Stomach smooth muscle (tissue), 2 donors: Measurements from ENCODE around the gene ATXN1.
A peak's percentile ranks its signal among the peaks of the same experiment; 100 is the strongest.
"Not testable (repeated sequence)": the region's sequence is repeated elsewhere in the genome, so short reads cannot be mapped to it uniquely, and the experiment has no call there.

Source experiments
- H3K27ac ChIP-seq: one replicate; pipeline ENCODE4 v1.7.0; 2013; ENCODE audit warnings: mild to moderate bottlenecking, low read length, inconsistent platforms
- H3K27me3 ChIP-seq, 2 donors: one replicate each; pipeline ENCODE4 v1.7.0; 2013; ENCODE audit warnings: low read length in 2 of 2; ENCODE audit not compliant: insufficient read depth in 2 of 2, control insufficient read depth in 1 of 2
- H3K36me3 ChIP-seq, 2 donors: one replicate each; pipeline ENCODE4 v1.7.0; 2013; ENCODE audit warnings: low read length in 2 of 2; ENCODE audit not compliant: control insufficient read depth in 2 of 2, insufficient read depth in 2 of 2
- H3K4me1 ChIP-seq: one replicate; pipeline ENCODE4 v1.7.0; 2013; ENCODE audit warnings: low read length; ENCODE audit not compliant: control insufficient read depth, insufficient read depth
- H3K4me3 ChIP-seq, 2 donors: one replicate each; pipeline ENCODE4 v1.7.0; 2013; ENCODE audit warnings: low read length in 2 of 2
- H3K9ac ChIP-seq, 2 donors: one replicate each; pipeline ENCODE4 v1.7.0; 2013; ENCODE audit warnings: low read length in 2 of 2, mild to moderate bottlenecking in 1 of 2
- H3K9me3 ChIP-seq, 2 donors: one replicate each; pipeline ENCODE4 v1.7.0; 2013; ENCODE audit warnings: low read length in 2 of 2; ENCODE audit not compliant: control insufficient read depth in 2 of 2
- donor health status: healthy.
- donor health status: Pancreatic carcinoma.

Gene ATXN1

GRCh38 chr6:16259604-16260003, 501.7 kb downstream of the ATXN1 start:
- not testable (repeated sequence) for H3K36me3 ChIP-seq, H3K27me3 ChIP-seq
- H3K4me1 ChIP-seq: peaks cover 12% of the 10 kb centered on the region

DNA sequence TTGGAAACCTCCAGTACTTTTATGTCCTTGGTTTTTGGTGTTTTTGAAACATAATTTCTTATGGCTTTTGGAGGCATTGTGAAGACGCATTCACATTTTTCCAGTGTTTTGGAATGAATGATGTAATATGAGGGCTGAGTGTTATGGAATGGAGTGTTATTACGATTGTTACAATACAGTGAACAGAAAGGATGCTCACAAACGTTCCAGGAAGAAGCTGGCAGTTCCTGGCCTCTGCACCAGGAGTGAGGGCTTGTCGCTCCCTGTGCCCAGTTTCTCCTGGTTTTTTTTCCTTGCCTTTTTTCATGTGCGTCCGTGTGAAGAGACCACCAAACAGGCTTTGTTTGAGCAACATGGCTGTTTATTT, 502.6 kb downstream of the ATXN1 start:
- H3K4me1 ChIP-seq: peaks cover 12% of the 10 kb centered on the region
- no peak overlapping the region for H3K4me3 ChIP-seq
- peak overlapping the region; percentile 80 for H3K27ac ChIP-seq
- peaks cover 0 to 6% of the 10 kb centered on the region in 2 donors for H3K36me3 ChIP-seq
- H3K27me3 ChIP-seq: no peaks in the 10 kb centered on the region
- peak overlapping the region in 1 of 2 donors; percentile 13 for H3K9ac ChIP-seq
- H3K9me3 ChIP-seq: no peaks in the 10 kb centered on the region

More at GRCh38 chr6:16259604-16260003, 501.7 kb downstream of the ATXN1 start:
- not testable (repeated sequence) for H3K27ac ChIP-seq, H3K4me3 ChIP-seq, H3K9me3 ChIP-seq, H3K9ac ChIP-seq

DNA sequence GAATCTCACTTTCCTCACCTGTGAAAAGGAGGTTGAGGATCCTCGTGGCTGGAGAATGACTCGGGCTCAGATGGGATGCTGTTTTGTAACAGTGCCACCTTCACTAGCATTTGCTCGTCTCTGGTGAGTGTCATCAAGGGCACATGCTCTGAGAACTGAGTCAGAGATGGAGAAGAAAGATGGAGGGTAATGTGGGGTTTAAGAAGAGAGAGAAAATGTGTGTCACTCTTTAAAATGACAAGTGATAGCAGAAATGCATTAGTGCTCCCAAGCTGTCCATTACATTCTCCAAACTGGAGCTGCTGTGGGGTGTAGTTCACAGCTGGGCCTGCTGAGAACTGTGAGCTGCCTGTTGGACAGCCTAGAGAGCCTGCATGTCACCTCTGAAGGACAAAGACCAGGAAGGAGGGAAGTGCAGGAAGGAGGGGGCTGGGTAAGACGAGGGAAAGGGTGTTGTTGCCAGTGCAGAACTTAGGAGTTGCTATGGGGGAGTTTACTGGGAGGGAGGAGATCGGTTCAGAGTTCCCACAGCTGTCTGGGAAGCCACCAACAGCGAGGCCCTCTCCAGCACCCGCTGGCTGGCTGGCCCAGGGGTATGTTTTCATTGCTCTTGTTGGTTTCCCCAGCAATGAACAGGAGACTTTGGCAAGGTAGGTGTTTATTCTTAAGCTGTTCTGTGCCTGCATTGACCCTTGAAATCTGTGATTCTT, 503.1 kb downstream of the ATXN1 start:
- peak overlapping the region; percentile 80 for H3K27ac ChIP-seq
- no peaks in the 10 kb centered on the region for H3K27me3 ChIP-seq
- H3K9me3 ChIP-seq: no peaks in the 10 kb centered on the region
- H3K4me3 ChIP-seq: peak overlapping the region in 1 of 2 donors; percentile 3
- H3K9ac ChIP-seq: no peak overlapping the region
- peaks cover 0 to 6% of the 10 kb centered on the region in 2 donors for H3K36me3 ChIP-seq
- H3K4me1 ChIP-seq: peaks cover 12% of the 10 kb centered on the region

DNA sequence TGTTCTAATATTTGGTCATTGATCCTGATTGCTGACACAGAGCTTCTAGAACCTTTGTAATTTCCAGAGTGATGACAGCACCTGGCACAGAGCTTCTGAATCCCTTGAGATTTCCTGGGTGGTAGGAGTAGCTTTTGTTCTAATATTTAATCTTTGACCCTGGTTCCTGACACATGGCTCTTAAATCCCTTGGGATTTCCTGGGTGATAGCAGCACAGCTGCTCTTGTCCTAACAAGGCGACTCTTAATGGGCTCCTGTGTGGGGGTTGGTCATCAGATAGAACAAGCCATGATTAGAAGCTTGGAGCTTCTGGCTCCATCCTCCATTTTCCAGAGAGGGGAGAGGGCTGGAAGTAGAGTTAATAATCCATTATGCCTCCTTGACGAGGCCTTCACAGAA, 504.5 kb downstream of the ATXN1 start:
- no peaks in the 10 kb centered on the region for H3K9me3 ChIP-seq
- no peak overlapping the region for H3K27ac ChIP-seq
- H3K36me3 ChIP-seq: peaks cover under 1 to 7% of the 10 kb centered on the region in 2 donors
- H3K4me1 ChIP-seq: peaks cover 12% of the 10 kb centered on the region
- no peak overlapping the region for H3K4me3 ChIP-seq
- no peaks in the 10 kb centered on the region for H3K27me3 ChIP-seq
- no peak overlapping the region for H3K9ac ChIP-seq

GRCh38 chr6:16254535-16254934, 506.7 kb downstream of the ATXN1 start:
- Histone ChIP-seq H3K27me3 (no peaks in the 10 kb centered on the region), H3K9me3 (no peaks in the 10 kb centered on the region), H3K9ac (no peak overlapping the region), H3K36me3 (peaks cover 9 to 14% of the 10 kb centered on the region in 2 donors), H3K4me3 (no peak overlapping the region), H3K27ac (no peak overlapping the region), H3K4me1 (peaks cover 12% of the 10 kb centered on the region)

DNA sequence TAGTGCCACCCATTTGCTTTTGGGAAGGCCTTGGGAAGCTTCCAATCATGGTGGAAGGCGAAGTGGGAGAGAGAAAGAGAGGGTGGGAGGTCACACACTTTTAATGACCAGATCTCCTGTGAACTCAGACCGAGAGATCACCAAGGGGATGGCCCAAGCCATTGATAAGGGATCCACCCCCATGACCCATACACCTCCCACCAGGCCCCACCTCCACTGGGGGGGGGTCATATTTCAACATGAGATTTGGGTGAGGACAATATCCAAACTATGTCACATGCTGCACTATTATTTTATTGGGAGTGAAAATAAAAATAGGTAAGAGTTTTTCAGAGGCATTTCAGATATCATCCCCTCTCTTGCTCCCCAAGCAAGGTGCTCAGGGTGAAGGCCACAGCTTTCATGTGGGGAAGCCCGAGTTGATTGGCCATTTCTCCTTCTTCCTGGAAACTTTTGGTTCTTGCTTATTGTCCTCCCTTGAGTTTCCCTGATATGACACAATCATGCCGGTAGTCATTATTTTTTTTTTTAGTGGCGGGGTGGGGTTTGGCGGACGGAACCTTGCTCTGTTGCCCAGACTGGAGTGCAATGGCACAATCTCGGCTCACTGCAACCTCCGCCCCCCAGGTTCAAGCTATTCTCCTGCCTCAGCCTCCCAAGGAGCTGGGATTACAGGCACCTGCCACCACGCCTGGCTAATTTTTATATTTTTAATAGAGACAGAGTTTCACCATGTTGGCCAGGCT, 507.7 kb downstream of the ATXN1 start:
- Histone ChIP-seq H3K4me3 (no peak overlapping the region), H3K27me3 (no peaks in the 10 kb centered on the region), H3K36me3 (peaks cover 9 to 14% of the 10 kb centered on the region in 2 donors), H3K9me3 (no peaks in the 10 kb centered on the region), H3K27ac (no peak overlapping the region), H3K4me1 (peaks cover 9% of the 10 kb centered on the region), H3K9ac (no peak overlapping the region)

GRCh38 chr6:16252686-16253299, 508.5 kb downstream of the ATXN1 start:
- Histone ChIP-seq H3K27me3 (no peaks in the 10 kb centered on the region), H3K4me1 (peaks cover 2% of the 10 kb centered on the region), H3K4me3 (no peak overlapping the region), H3K9me3 (no peaks in the 10 kb centered on the region), H3K36me3 (peaks cover 9 to 12% of the 10 kb centered on the region in 2 donors), H3K9ac (no peak overlapping the region), H3K27ac (no peak overlapping the region)

- Histone ChIP-seq H3K27ac (no peak overlapping the region), H3K9me3 (no peaks in the 10 kb centered on the region), H3K36me3 (peaks cover 17 to 18% of the 10 kb centered on the region in 2 donors), H3K4me1 (no peaks in the 10 kb centered on the region), H3K9ac (no peak overlapping the region), H3K27me3 (no peaks in the 10 kb centered on the region), H3K4me3 (no peak overlapping the region)
Observed at GRCh38 chr6:16251706-16252105, 509.6 kb downstream of the ATXN1 start.

- Histone ChIP-seq H3K36me3 (peaks cover 18% of the 10 kb centered on the region in 2 donors), H3K27me3 (no peaks in the 10 kb centered on the region), H3K4me3 (no peak overlapping the region), H3K9ac (no peak overlapping the region), H3K27ac (no peak overlapping the region), H3K9me3 (no peaks in the 10 kb centered on the region), H3K4me1 (peaks cover 8% of the 10 kb centered on the region)
Observed at GRCh38 chr6:16249971-16250370, 511.3 kb downstream of the ATXN1 start.
